Neuronal stem cell (in vitro differentiated cells): ENCODE results near the gene MAP3K12.

ENCODE experiments used
- DNase-seq: peaks from one replicate; pipeline ENCODE4 v3.0.0-alpha.2; 2013; ENCODE audit warnings: low spot score
- H2AFZ ChIP-seq: one replicate; pipeline ENCODE4 v1.6.1; 2013; ENCODE audit warnings: mild to moderate bottlenecking, low read length, inconsistent platforms
- H2AK5ac ChIP-seq: 2 replicates; pipeline ENCODE4 v1.6.1; 2013; ENCODE audit warnings: low read depth, mild to moderate bottlenecking, inconsistent platforms, low read length, moderate library complexity, mixed read lengths
- H2BK120ac ChIP-seq: 2 replicates; pipeline ENCODE4 v1.6.1; 2013; ENCODE audit warnings: low read depth, mild to moderate bottlenecking, inconsistent platforms, low read length, moderate library complexity, mixed read lengths
- H2BK12ac ChIP-seq: one replicate; pipeline ENCODE4 v1.6.1; 2013; ENCODE audit warnings: low read length, inconsistent platforms
- H2BK15ac ChIP-seq: 2 replicates; pipeline ENCODE4 v1.6.1; 2013; ENCODE audit warnings: mild to moderate bottlenecking, low read length, inconsistent platforms, mixed read lengths
- H2BK5ac ChIP-seq: one replicate; pipeline ENCODE4 v1.6.1; 2013; ENCODE audit warnings: inconsistent platforms, mild to moderate bottlenecking, low read length, moderate library complexity
- H3K14ac ChIP-seq: one replicate; pipeline ENCODE4 v1.6.1; 2013; ENCODE audit warnings: low read length, inconsistent platforms
- H3K18ac ChIP-seq: 2 replicates; pipeline ENCODE4 v1.6.1; 2013; ENCODE audit warnings: low read length, inconsistent platforms
- H3K23ac ChIP-seq: 2 replicates; pipeline ENCODE4 v1.6.1; 2013; ENCODE audit warnings: low read depth, mild to moderate bottlenecking, mixed read lengths, low read length, inconsistent platforms; ENCODE audit not compliant: poor library complexity
- H3K27ac ChIP-seq: replicated peaks from 3 replicates; pipeline ENCODE4 v1.5.1; 2013; ENCODE audit warnings: low read length, inconsistent platforms
- H3K27me3 ChIP-seq, 3 experiments: 2 replicates each; pipeline ENCODE4 v1.6.1; 2013; ENCODE audit warnings: low read length in 3 of 3, mild to moderate bottlenecking in 2 of 3, inconsistent platforms in 1 of 3, low read depth in 1 of 3, mixed read lengths in 1 of 3, moderate library complexity in 1 of 3; ENCODE audit not compliant: control insufficient read depth in 3 of 3, insufficient read depth in 3 of 3
- H3K36me3 ChIP-seq, 2 donors: replicated peaks in 1 of 2; 2 replicates each; pipeline ENCODE4 v1.6.1; 2013; ENCODE audit warnings: low read length in 2 of 2; ENCODE audit not compliant: control insufficient read depth in 2 of 2, insufficient read depth in 2 of 2
- H3K4ac ChIP-seq: 2 replicates; pipeline ENCODE4 v1.6.1; 2013; ENCODE audit warnings: inconsistent platforms, mild to moderate bottlenecking, low read length, moderate library complexity
- H3K4me1 ChIP-seq, 2 donors: 1 replicate in 1 of 2; 2 replicates in 1 of 2; pipeline ENCODE4 v1.6.1; 2013; ENCODE audit warnings: low read length in 2 of 2, low read depth in 1 of 2; ENCODE audit not compliant: control insufficient read depth in 2 of 2, insufficient read depth in 1 of 2
- H3K4me2 ChIP-seq: one replicate; pipeline ENCODE4 v1.6.1; 2013; ENCODE audit warnings: mild to moderate bottlenecking, low read length, inconsistent platforms; ENCODE audit not compliant: insufficient read depth, poor library complexity, severe bottlenecking
- H3K4me3 ChIP-seq, 2 donors: 2 replicates each; pipeline ENCODE4 v1.5.1; 2013; ENCODE audit warnings: low read length in 2 of 2, mild to moderate bottlenecking in 2 of 2, inconsistent platforms in 1 of 2, moderate library complexity in 1 of 2
- H3K79me1 ChIP-seq: one replicate; pipeline ENCODE4 v1.6.1; 2013; ENCODE audit warnings: low read depth, mild to moderate bottlenecking, inconsistent platforms, low read length, moderate library complexity
- H3K9ac ChIP-seq: one replicate; pipeline ENCODE4 v1.6.1; 2013; ENCODE audit warnings: mild to moderate bottlenecking, low read depth, low read length, inconsistent platforms; ENCODE audit not compliant: poor library complexity
- H3K9me3 ChIP-seq, 2 donors: replicated peaks in 1 of 2; 2 replicates each; pipeline versions ENCODE3 to v1.6.1; 2013; ENCODE audit warnings: low read length in 2 of 2, mild to moderate bottlenecking in 2 of 2, inconsistent platforms in 1 of 2, low read depth in 1 of 2, mixed read lengths in 1 of 2, moderate library complexity in 1 of 2; ENCODE audit not compliant: control insufficient read depth in 2 of 2, insufficient read depth in 1 of 2
- H4K8ac ChIP-seq: one replicate; pipeline ENCODE4 v1.6.1; 2013; ENCODE audit warnings: low read depth, mild to moderate bottlenecking, inconsistent platforms, low read length, moderate library complexity
- H4K91ac ChIP-seq: one replicate; pipeline ENCODE4 v1.6.1; 2013; ENCODE audit warnings: low read length, low read depth, mild to moderate bottlenecking, inconsistent platforms; ENCODE audit not compliant: poor library complexity
- WGBS, 2 donors: extraction: QIAGEN DNeasy Blood & Tissue Kit; methylation state at CpG; one replicate each; pipeline ENCODE4 v1.1.7; 2013; ENCODE audit warnings: missing lambda C conversion rate in 2 of 2, mixed read lengths in 1 of 2; ENCODE audit not compliant: insufficient read length in 2 of 2, insufficient replicate concordance in 1 of 2; ENCODE audit errors: extremely low coverage in 2 of 2; 5-methylcytosine and 5-hydroxymethylcytosine counted together

The MAP3K12 gene

GRCh38 chr12:53538209-53538689, 39.0 kb upstream of the MAP3K12 start:
- H2BK5ac ChIP-seq, result no peak overlapping the region
- H3K4me3 ChIP-seq, result no peak overlapping the region
- H3K27ac ChIP-seq, result no peak overlapping the region
- H3K4ac ChIP-seq, result no peak overlapping the region
- H2AFZ ChIP-seq, result no peak overlapping the region
- no CpG with 5 or more reads among the region's 1 CpG for WGBS, 2 donors
- no peak overlapping the region for H2AK5ac ChIP-seq
- no peak for DNase-seq
- H3K79me1 ChIP-seq, result no peaks in the 10 kb centered on the region
- H3K4me2 ChIP-seq, result no peak overlapping the region
- no peak overlapping the region for H4K8ac ChIP-seq
- H3K14ac ChIP-seq, result no peak overlapping the region
- no peak overlapping the region for H3K9ac ChIP-seq
- no peak overlapping the region for H2BK12ac ChIP-seq
- no peak overlapping the region for H2BK15ac ChIP-seq
- H2BK120ac ChIP-seq, result no peak overlapping the region
- no peaks in the 10 kb centered on the region for H3K9me3 ChIP-seq
- peaks cover 18 to 84% of the 10 kb centered on the region in 2 donors for H3K36me3 ChIP-seq
- no peaks in the 10 kb centered on the region for H3K27me3 ChIP-seq
- no peak overlapping the region for H3K18ac ChIP-seq
- H4K91ac ChIP-seq, result no peak overlapping the region
- no peaks in the 10 kb centered on the region for H3K4me1 ChIP-seq
- no peak overlapping the region for H3K23ac ChIP-seq

GRCh38 chr12:53536962-53537361, 37.7 kb upstream of the MAP3K12 start:
- H3K4me2 ChIP-seq, result no peak overlapping the region
- no peaks in the 10 kb centered on the region for H3K4me1 ChIP-seq
- H2BK12ac ChIP-seq, result no peak overlapping the region
- no peak overlapping the region for H3K23ac ChIP-seq
- no peaks in the 10 kb centered on the region for H3K79me1 ChIP-seq
- H2AFZ ChIP-seq, result no peak overlapping the region
- no peak overlapping the region for H3K4me3 ChIP-seq
- no peak overlapping the region for H3K9ac ChIP-seq
- H2BK5ac ChIP-seq, result no peak overlapping the region
- no peak overlapping the region for H4K8ac ChIP-seq
- H3K27ac ChIP-seq, result no peak overlapping the region
- no peak overlapping the region for H2BK15ac ChIP-seq
- no peaks in the 10 kb centered on the region for H3K9me3 ChIP-seq
- H3K14ac ChIP-seq, result no peak overlapping the region
- H3K18ac ChIP-seq, result no peak overlapping the region
- no peak overlapping the region for H3K4ac ChIP-seq
- no peak overlapping the region for H2BK120ac ChIP-seq
- WGBS, 2 donors, result no CpG with 5 or more reads among the region's 3 CpGs
- no peak overlapping the region for H2AK5ac ChIP-seq
- peaks cover 26 to 87% of the 10 kb centered on the region in 2 donors for H3K36me3 ChIP-seq
- H4K91ac ChIP-seq, result no peak overlapping the region
- no peak for DNase-seq
- no peaks in the 10 kb centered on the region for H3K27me3 ChIP-seq

GRCh38 chr12:53533471-53533870, 34.2 kb upstream of the MAP3K12 start:
- H3K4ac ChIP-seq, result no peak overlapping the region
- no CpG with 5 or more reads among the region's 2 CpGs for WGBS, 2 donors
- no peak overlapping the region for H3K4me2 ChIP-seq
- H3K18ac ChIP-seq, result no peak overlapping the region
- H3K27me3 ChIP-seq, result no peaks in the 10 kb centered on the region
- no peaks in the 10 kb centered on the region for H3K79me1 ChIP-seq
- H3K9me3 ChIP-seq, result no peaks in the 10 kb centered on the region
- H3K36me3 ChIP-seq, result peaks cover 27 to 83% of the 10 kb centered on the region in 2 donors
- no peak overlapping the region for H4K8ac ChIP-seq
- no peak overlapping the region for H2BK5ac ChIP-seq
- H3K14ac ChIP-seq, result no peak overlapping the region
- H3K23ac ChIP-seq, result no peak overlapping the region
- H2BK12ac ChIP-seq, result no peak overlapping the region
- no peak overlapping the region for H3K9ac ChIP-seq
- H3K27ac ChIP-seq, result no peak overlapping the region
- no peak overlapping the region for H2BK120ac ChIP-seq
- no peak overlapping the region for H2BK15ac ChIP-seq
- H4K91ac ChIP-seq, result no peak overlapping the region
- no peak overlapping the region for H2AFZ ChIP-seq
- no peak for DNase-seq
- no peak overlapping the region for H3K4me3 ChIP-seq
- no peak overlapping the region for H2AK5ac ChIP-seq
- no peaks in the 10 kb centered on the region for H3K4me1 ChIP-seq

GRCh38 chr12:53532524-53533445, 33.5 kb upstream of the MAP3K12 start:
- no peak overlapping the region for H2BK15ac ChIP-seq
- H3K4ac ChIP-seq, result no peak overlapping the region
- no peaks in the 10 kb centered on the region for H3K27me3 ChIP-seq
- no peak overlapping the region for H2BK12ac ChIP-seq
- no peak overlapping the region for H2BK5ac ChIP-seq
- H4K8ac ChIP-seq, result no peak overlapping the region
- no peak for DNase-seq
- H3K9ac ChIP-seq, result no peak overlapping the region
- no peak overlapping the region for H3K4me2 ChIP-seq
- peaks cover 27 to 77% of the 10 kb centered on the region in 2 donors for H3K36me3 ChIP-seq
- H4K91ac ChIP-seq, result no peak overlapping the region
- no peak overlapping the region for H2BK120ac ChIP-seq
- H3K18ac ChIP-seq, result no peak overlapping the region
- no peak overlapping the region for H2AFZ ChIP-seq
- no peaks in the 10 kb centered on the region for H3K4me1 ChIP-seq
- no peak overlapping the region for H3K14ac ChIP-seq
- WGBS, 2 donors, result no CpG with 5 or more reads among the region's 7 CpGs
- H3K4me3 ChIP-seq, result no peak overlapping the region
- no peak overlapping the region for H2AK5ac ChIP-seq
- H3K9me3 ChIP-seq, result no peaks in the 10 kb centered on the region
- H3K23ac ChIP-seq, result no peak overlapping the region
- no peak overlapping the region for H3K27ac ChIP-seq
- no peaks in the 10 kb centered on the region for H3K79me1 ChIP-seq
